RWPE1 (cell line): Measurements from ENCODE around the gene ME3.

Experiments
- CTCF ChIA-PET: fragments of 350-600 bp; sonication (Branson Sonifier 250); formaldehyde crosslinking; extraction: SDS; loops from one replicate; lab custom pipeline; 2021; lab: Yijun Ruan, JAX
- POLR2A ChIA-PET: fragments of 400-600 bp; formaldehyde crosslinking; extraction: SDS; loops from one replicate; lab custom pipeline; 2020; ENCODE audit warnings: antibody characterized with exemption; ENCODE audit not compliant: low non-redundant PET; lab: Yijun Ruan, JAX
- DNase-seq: peaks from one replicate; pipeline ENCODE4 v3.0.0; 2012; ENCODE audit warnings: low spot score
- H3K27ac ChIP-seq: fragments of 450-650 bp; 2 replicates; pipeline ENCODE4 v1.5.1; 2017
- TF ChIP-seq, protein P1 (sequence below): fragments of 450-650 bp; conservative IDR thresholded peaks from 2 replicates; pipeline ENCODE4 v1.5.1; 2017; ENCODE audit warnings: low read depth, mild to moderate bottlenecking

Gene ME3

DNA sequence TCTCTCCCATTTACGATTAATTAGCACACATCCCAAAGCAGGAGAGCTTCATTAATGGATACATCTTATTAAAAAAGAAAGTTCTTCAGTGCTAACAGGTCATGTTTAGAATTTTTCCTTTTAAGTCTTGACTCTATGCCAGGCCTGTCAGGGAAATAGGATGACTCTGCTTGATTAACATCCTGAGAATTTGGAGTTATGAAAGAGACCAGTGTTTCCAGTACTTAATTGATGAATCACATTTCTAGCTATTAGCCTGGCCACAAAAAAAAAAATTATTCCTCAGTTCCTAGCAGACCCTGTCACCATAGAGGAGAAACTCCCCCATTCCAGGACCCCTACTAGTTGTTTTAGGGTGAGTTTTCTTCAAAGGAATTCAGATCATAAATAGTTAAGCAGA lies 23.6 kb upstream of the ME3 start:
- no peak overlapping the region for H3K27ac ChIP-seq
- ChIA-PET POLR2A (no interaction called here), CTCF (interaction anchor here (0.6 to 0.7 kb wide), 3 partner anchors 10 to 256 kb away, joined by 3 read pairs; no protein-coding TSS in a partner anchor)
- TF ChIP-seq, protein P1, sequence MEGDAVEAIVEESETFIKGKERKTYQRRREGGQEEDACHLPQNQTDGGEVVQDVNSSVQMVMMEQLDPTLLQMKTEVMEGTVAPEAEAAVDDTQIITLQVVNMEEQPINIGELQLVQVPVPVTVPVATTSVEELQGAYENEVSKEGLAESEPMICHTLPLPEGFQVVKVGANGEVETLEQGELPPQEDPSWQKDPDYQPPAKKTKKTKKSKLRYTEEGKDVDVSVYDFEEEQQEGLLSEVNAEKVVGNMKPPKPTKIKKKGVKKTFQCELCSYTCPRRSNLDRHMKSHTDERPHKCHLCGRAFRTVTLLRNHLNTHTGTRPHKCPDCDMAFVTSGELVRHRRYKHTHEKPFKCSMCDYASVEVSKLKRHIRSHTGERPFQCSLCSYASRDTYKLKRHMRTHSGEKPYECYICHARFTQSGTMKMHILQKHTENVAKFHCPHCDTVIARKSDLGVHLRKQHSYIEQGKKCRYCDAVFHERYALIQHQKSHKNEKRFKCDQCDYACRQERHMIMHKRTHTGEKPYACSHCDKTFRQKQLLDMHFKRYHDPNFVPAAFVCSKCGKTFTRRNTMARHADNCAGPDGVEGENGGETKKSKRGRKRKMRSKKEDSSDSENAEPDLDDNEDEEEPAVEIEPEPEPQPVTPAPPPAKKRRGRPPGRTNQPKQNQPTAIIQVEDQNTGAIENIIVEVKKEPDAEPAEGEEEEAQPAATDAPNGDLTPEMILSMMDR, result no peak
- DNase-seq, result peak; percentile 91

DNA sequence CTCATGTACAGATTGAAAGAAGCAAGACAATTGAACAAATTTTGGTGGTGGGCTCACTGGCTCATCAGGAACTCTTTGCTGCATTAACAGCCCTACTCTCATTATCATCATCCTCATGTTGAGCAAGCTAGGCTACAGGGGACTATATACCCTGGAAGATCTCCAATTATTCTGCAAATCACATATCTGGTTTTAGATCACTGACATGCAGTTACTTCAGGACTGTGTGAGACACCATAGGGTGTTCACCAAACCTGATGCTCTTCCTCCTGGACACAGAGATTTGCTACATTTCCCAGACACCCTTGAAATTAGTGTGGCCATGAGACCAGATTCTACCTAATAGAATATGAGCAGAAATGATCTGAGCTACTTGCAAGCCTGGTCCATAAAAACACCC lies 23.0 kb upstream of the ME3 start:
- POLR2A ChIA-PET, result no interaction called here
- CTCF ChIA-PET, result interaction anchor here (0.5 to 0.7 kb wide), 3 partner anchors 10 to 66 kb away, joined by 3 read pairs; no protein-coding TSS in a partner anchor
- DNase-seq, result peak; percentile 6
- TF ChIP-seq, protein P1, result no peak
- H3K27ac ChIP-seq, result no peak overlapping the region

DNA sequence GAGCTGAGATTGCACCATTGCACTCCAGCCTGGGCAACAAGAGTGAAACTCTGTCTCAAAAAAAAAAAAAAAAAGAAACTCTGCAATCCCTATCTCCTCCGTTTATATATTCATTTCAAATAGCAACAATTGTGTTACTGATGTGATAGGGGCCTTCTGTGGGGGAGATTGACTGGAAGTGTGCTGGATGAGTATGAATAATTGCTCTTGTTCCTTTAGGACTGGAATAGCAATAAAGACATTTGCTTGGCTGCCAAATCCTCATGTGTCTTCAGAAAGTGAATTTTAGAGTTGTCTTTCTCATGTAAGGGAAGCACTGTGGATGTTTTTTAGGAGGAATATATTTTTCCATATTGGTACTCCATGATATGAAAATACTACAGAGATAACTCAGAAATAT lies 21.1 kb upstream of the ME3 start:
- H3K27ac ChIP-seq, result no peak overlapping the region
- TF ChIP-seq, protein P1, result no peak
- POLR2A ChIA-PET, result no interaction called here
- CTCF ChIA-PET, result interaction anchor here (0.6 kb wide), 1 partner anchor 34 kb away, joined by 3 read pairs; no protein-coding TSS in a partner anchor
- no peak for DNase-seq

DNA sequence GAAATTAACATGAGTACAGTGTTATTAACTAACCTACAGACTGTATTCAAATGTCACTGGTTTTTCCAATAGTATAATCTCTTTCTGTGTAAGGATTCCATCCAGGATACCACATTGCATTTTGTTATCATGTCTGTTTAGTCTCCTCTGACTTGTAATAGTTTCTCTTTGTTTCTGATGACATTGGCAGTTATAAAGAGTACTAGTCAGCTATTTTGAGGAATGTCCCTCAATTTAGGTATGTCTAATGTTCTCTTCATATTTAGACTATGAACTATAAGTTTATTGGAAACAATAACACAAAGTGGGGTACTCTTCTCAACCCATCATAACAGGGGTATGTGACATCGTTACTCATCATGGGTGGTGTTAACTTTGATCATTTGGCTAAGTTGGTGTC lies 20.3 kb upstream of the ME3 start:
- DNase-seq, result no peak
- ChIA-PET CTCF (interaction anchor here (0.6 kb wide), 2 partner anchors 31 to 35 kb away, joined by 3 read pairs; no protein-coding TSS in a partner anchor), POLR2A (no interaction called here)
- H3K27ac ChIP-seq, result no peak overlapping the region
- TF ChIP-seq, protein P1, result no peak

DNA sequence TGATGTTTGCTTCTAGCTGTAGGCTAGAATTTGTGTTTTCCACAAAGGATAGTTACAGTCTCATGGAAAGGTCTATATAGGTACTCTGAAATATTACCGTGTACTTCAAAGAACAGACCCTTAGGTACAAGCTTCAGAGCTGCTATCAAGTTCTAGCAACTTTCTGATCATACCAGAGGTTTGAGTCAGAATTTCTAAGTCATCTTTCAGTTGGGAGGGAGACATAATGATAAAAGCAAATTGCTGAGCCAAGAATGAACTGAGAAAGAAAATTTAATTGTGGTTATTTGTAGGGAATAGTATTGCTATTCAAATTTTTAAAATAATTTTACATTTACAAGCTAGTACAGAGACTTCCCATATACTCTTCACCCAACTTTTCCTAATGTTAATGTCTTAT lies 19.9 kb upstream of the ME3 start:
- TF ChIP-seq, protein P1, result no peak
- DNase-seq, result peak; percentile 42
- CTCF ChIA-PET, result interaction anchor here (0.6 kb wide), 1 partner anchor 30 kb away, joined by 3 read pairs; no protein-coding TSS in a partner anchor
- POLR2A ChIA-PET, result no interaction called here
- H3K27ac ChIP-seq, result no peak overlapping the region

DNA sequence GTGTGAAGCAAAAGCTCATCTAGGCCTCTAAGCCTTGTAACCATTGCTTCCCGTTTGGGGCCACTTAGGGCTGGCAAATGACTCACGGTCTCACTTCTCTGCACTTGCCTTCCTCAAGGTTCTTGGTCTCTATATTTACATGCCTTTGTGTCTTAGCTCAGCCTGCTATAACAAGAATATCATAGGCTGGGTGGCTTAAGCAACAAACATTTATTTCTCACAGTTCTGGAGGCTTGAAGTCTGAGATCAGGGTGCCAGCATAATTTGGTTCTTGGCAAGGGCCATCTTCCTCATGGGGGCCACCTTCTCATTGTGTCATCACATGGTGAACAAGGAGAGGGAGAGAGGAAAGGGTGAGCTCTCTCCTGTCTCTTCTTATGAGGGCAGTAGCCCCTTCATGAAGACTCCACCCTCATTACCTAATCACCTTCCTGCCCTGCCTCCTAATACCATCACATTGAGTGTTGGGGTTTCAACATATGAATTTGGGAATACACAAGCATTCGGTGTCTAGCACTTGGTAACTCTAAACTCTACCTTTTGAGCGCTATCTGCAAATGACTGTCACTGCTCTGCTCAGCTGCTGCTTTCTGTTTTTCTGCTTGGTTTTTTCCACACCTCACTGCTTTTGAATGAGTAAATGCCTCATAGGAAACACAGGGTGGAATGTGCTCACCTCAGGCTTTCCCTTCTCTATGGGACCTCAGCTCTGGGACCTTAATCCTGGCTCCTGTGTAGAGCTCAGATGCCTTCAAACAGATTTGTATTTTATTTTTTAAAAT lies 16.2 kb upstream of the ME3 start:
- ChIA-PET POLR2A (no interaction called here), CTCF (no interaction called here)
- TF ChIP-seq, protein P1, result no peak
- no peak for DNase-seq
- no peak overlapping the region for H3K27ac ChIP-seq
